Gastroesophageal sphincter (tissue), 4 donors: Measurements from ENCODE around the gene RAB44. TPM values are rescaled to one million over a fixed set of nuclear protein-coding genes. Genes with fewer than 3 reads are reported as not detected.

Experiments
- ATAC-seq: fragments of 150-250 bp; one replicate; pipeline ENCODE4 v1.9.1; 2016; ENCODE audit warnings: mild to moderate bottlenecking, moderate library complexity
- H3K27ac ChIP-seq, 4 donors: fragments of 200-600 bp; sonication (generic) in 3 of 4; 1 replicate in 3 of 4; 2 replicates in 1 of 4; pipeline ENCODE4 v1.5.1; 2016 to 2019
- H3K27me3 ChIP-seq: fragments of 200-600 bp; sonication (generic); one replicate; pipeline ENCODE4 v1.5.1; 2019
- H3K36me3 ChIP-seq, 2 donors: fragments of 200-600 bp; sonication (generic); one replicate each; pipeline ENCODE4 v1.5.1; 2019; ENCODE audit warnings: control low read depth in 1 of 2
- H3K4me1 ChIP-seq, 3 donors: fragments of 200-600 bp; sonication (generic); 1 replicate in 2 of 3; 2 replicates in 1 of 3; pipeline ENCODE4 v1.5.1; 2016 to 2019; ENCODE audit warnings: control low read depth in 2 of 3
- H3K4me3 ChIP-seq, 2 donors: fragments of 200-600 bp; sonication (generic); one replicate each; pipeline ENCODE4 v1.5.1; 2019; ENCODE audit warnings: mild to moderate bottlenecking in 1 of 2, moderate library complexity in 1 of 2
- H3K9me3 ChIP-seq, 3 donors: fragments of 200-600 bp; sonication (generic); one replicate each; pipeline ENCODE4 v1.5.1; 2017 to 2019; ENCODE audit warnings: control low read depth in 2 of 3
- EP300 ChIP-seq: sonication (generic); formaldehyde crosslinking; IDR thresholded peaks from one replicate; pipeline ENCODE4 v1.6.1; 2017; ENCODE audit warnings: antibody characterized with exemption, mild to moderate bottlenecking
- POLR2A ChIP-seq, 2 donors: fragments of 450-650 bp; IDR thresholded peaks; one replicate each; pipeline ENCODE4 v1.6.1; 2017; ENCODE audit warnings: antibody characterized with exemption in 2 of 2, mild to moderate bottlenecking in 2 of 2, moderate library complexity in 1 of 2
- POLR2AphosphoS5 ChIP-seq: sonication (generic); formaldehyde crosslinking; IDR thresholded peaks from one replicate; pipeline ENCODE4 v1.6.1; 2017; ENCODE audit warnings: antibody characterized with exemption
- WGBS, 2 donors: methylation state at CpG; one replicate each; pipeline ENCODE4 v1.1.5; 2018; ENCODE audit warnings: low coverage in 1 of 2; 5-methylcytosine and 5-hydroxymethylcytosine counted together
- total RNA-seq, 4 donors: library from RNA; depleted of rRNA; stranded (reverse); fragments of >200 nt; gene quantifications; one replicate each; pipeline ENCODE4 v1.1.0, GENCODE V29; 2016
- TF ChIP-seq, protein P1 (sequence below), 4 experiments: fragments of 200-600 bp in 2 of 4; fragments of 450-650 bp in 2 of 4; sonication (generic) in 1 of 4; IDR thresholded peaks; one replicate each; pipeline ENCODE4 v1.5.1; 2017 to 2019; ENCODE audit warnings: antibody characterized with exemption in 4 of 4, mild to moderate bottlenecking in 2 of 4, moderate library complexity in 2 of 4

Gene RAB44
- total RNA-seq, 4 donors from 2014 or later: 0.67 to 1.6 (median 0.89) TPM; not detected in 1

DNA sequence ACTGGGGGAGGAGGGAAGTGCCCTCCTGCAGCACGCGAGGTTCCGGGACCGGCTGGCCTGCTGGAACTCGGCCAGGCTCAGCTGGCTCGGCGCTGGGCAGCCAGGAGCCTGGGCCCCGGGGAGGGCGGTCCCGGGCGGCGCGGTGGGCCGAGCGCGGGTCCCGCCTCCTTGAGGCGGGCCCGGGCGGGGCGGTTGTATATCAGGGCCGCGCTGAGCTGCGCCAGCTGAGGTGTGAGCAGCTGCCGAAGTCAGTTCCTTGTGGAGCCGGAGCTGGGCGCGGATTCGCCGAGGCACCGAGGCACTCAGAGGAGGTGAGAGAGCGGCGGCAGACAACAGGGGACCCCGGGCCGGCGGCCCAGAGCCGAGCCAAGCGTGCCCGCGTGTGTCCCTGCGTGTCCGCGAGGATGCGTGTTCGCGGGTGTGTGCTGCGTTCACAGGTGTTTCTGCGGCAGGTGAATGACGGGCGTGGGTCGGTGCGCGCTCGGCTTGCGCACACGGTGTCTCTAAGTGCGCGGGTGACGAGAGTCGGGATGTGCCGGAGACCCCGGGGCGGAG, 19.1 kb upstream of the RAB44 start, which contains the start of gene CDKN1A:
CDKN1A (plus strand) TSS at position 227 of the 555 bp plus-strand sequence. CDS start 5,388 bp downstream, outside the sequence.
- Histone ChIP-seq H3K4me1 (peaks cover 3 to 54% (median 21%) of the 10 kb centered on the region in 3 donors), H3K36me3 (peaks cover 0 to 11% of the 10 kb centered on the region in 2 donors), H3K27me3 (no peaks in the 10 kb centered on the region), H3K27ac (peak within 1 kb of the TSS; percentile 96 to 98 (median 96)), H3K9me3 (no peaks in the 10 kb centered on the region), H3K4me3 (peak within 1 kb of the TSS; percentile 87 to 89)
- peak; percentile 83 for ATAC-seq
- no CpG with 5 or more reads among the region's 63 CpGs for WGBS, 2 donors
- TF ChIP-seq, protein P1, sequence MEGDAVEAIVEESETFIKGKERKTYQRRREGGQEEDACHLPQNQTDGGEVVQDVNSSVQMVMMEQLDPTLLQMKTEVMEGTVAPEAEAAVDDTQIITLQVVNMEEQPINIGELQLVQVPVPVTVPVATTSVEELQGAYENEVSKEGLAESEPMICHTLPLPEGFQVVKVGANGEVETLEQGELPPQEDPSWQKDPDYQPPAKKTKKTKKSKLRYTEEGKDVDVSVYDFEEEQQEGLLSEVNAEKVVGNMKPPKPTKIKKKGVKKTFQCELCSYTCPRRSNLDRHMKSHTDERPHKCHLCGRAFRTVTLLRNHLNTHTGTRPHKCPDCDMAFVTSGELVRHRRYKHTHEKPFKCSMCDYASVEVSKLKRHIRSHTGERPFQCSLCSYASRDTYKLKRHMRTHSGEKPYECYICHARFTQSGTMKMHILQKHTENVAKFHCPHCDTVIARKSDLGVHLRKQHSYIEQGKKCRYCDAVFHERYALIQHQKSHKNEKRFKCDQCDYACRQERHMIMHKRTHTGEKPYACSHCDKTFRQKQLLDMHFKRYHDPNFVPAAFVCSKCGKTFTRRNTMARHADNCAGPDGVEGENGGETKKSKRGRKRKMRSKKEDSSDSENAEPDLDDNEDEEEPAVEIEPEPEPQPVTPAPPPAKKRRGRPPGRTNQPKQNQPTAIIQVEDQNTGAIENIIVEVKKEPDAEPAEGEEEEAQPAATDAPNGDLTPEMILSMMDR (IDR thresholded peaks at IDR 0.05): peak in 3 of 4 experiments; percentile 24 to 55 (median 31)
- TF ChIP-seq EP300 (no peak), POLR2A (IDR thresholded peaks at IDR 0.05) (peak; percentile 99), POLR2AphosphoS5 (peak; percentile 99)

DNA sequence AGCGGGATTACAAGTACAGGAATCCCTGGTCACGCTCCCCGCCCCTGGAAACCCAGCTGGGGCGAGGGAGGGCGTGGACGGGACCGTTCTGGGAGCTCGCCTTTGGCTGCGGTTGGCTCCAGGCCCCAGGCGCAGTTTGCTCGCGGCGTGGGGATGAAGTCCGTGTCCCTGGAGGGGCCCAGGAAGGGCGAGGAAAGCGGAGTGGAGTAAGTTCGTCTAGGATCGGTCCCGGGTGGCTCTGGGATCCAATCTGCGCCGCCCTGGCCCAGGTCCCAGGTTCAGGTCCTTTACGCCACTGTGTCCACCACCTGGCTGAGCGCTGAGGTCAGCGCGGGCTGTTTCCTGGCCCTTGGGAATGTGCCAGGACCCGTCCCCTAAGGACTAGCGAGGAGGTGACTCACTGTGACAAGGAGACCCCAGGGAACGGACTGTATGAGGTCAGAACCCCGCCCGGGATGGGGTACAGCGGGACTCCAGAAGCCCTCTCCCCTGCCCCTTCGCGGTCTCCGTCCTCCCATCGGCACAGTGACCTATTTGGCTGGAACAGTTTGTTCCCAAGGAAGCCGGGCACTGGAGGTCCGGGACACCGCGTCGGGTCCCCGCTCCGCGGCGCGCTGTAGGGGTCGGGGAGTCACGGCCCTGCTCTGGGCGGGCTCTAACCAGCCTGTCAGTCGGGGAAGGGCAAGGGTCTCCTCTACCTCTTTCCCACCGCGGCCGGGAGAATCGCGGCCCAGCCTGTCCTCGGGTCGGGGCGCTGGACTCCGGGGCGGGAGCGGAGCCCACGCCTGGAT, 18.4 kb upstream of the RAB44 start:
- no peaks in the 10 kb centered on the region for H3K9me3 ChIP-seq
- no peaks in the 10 kb centered on the region for H3K27me3 ChIP-seq
- 0 to 2% methylated on average over 12 to 13 of the region's 61 CpGs for WGBS, 2 donors
- peaks cover 0 to 18% of the 10 kb centered on the region in 2 donors for H3K36me3 ChIP-seq
- H3K4me3 ChIP-seq: peak overlapping the region; percentile 87 to 89
- TF ChIP-seq EP300 (peak; percentile 90), POLR2A (IDR thresholded peaks at IDR 0.05) (peak in 1 of 2 donors; percentile 24), POLR2AphosphoS5 (peak; percentile 94)
- TF ChIP-seq, protein P1 (IDR thresholded peaks at IDR 0.05): no peak
- peaks cover 3 to 61% (median 21%) of the 10 kb centered on the region in 3 donors for H3K4me1 ChIP-seq
- peak overlapping the region; percentile 96 to 98 (median 96) for H3K27ac ChIP-seq
- peak; percentile 32 for ATAC-seq

DNA sequence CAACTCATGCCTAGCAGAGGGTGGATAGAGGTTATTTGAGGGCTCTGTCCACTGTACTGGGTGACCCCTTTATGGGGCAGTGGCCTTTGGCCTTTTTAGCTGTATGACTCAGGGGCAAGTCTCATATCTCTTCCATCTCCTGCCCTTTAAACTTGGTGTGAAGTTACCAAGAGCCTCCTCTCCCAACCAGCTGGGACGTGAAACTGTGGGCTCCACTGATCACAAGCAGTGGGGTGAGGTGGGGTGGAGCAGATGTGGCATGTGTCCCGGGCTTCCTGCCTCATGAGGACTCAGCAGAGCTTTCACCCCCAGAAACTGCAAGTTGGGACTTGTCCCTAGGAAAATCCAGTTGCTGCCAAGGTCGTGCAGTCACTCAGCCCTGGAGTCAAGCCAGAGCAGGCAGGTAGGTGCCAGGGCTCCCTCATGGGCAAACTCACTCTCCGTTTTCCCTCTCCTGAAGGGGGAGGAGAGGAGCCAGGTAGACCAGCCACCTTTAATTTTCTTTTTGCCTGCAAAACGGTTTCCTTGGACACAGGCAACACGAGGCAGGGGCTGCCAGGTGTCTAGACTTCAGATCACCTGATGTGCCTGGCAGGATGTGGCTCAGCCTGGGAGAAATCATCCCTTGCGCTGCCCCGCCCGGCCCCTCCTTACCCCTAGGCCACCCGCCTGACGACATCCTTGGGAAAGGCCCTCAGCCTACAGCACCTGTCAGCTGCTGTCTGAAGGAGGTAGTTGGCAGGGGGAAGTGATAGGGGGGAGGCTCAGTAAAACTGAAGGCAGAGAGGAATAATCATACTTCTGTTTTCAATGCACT, 15.1 kb upstream of the RAB44 start:
- no peak for ATAC-seq
- H3K27ac ChIP-seq: peak overlapping the region in 1 of 4 donors; percentile 38
- 69% methylated on average over 8 of the region's 11 CpGs; no CpG with 5 or more reads in 1 of the 2 donors for WGBS, 2 donors
- H3K36me3 ChIP-seq: peaks cover 0 to 51% of the 10 kb centered on the region in 2 donors
- no peaks in the 10 kb centered on the region for H3K27me3 ChIP-seq
- no peaks in the 10 kb centered on the region for H3K9me3 ChIP-seq
- no peak overlapping the region for H3K4me3 ChIP-seq
- TF ChIP-seq EP300 (no peak), POLR2A (IDR thresholded peaks at IDR 0.05) (no peak), POLR2AphosphoS5 (no peak)
- TF ChIP-seq, protein P1 (IDR thresholded peaks at IDR 0.05): no peak
- peaks cover 3 to 54% (median 9%) of the 10 kb centered on the region in 3 donors for H3K4me1 ChIP-seq

DNA sequence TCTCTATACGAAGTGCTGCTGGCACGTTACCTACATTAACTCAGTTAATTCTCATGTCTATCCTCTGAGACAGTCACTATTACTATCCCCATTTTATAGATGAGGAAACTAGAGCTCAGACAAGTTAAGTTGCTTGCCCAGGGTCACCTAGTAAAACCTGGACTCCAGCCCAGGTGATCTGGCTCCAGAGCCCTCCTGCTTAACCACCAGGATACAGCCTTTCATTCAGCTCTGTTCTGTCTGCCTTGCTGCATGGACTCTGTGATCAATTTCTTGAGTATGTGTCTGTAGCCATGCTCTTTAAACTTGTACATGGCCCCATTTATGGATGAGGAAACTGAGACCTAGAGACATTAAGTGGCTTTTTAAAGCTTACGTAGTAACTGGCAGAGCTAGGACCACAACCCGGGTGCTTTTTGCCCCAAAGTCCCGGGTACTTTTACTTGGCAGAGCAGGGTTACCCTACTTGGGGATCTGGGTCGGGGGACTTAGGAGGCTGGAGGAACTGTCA, 14.4 kb upstream of the RAB44 start:
- H3K9me3 ChIP-seq: no peaks in the 10 kb centered on the region
- no peak overlapping the region for H3K4me3 ChIP-seq
- peaks cover 0 to 55% of the 10 kb centered on the region in 2 donors for H3K36me3 ChIP-seq
- H3K4me1 ChIP-seq: peaks cover 0 to 48% (median 7%) of the 10 kb centered on the region in 3 donors
- H3K27ac ChIP-seq: no peak overlapping the region
- TF ChIP-seq, protein P1 (IDR thresholded peaks at IDR 0.05): no peak
- no peak for TF ChIP-seq EP300
- no peak for TF ChIP-seq POLR2A (IDR thresholded peaks at IDR 0.05)
- TF ChIP-seq POLR2AphosphoS5: no peak
- WGBS, 2 donors: 80 to 81% methylated on average over 5 to 6 of the region's 6 CpGs
- no peak for ATAC-seq
- no peaks in the 10 kb centered on the region for H3K27me3 ChIP-seq
